Non-pigmented ciliary epithelial cell (primary cell): ENCODE measurements around the gene STRIP1.

Experiments
- DNase-seq: peaks from one replicate; pipeline ENCODE4 v3.0.0-alpha.2; 2010; ENCODE audit warnings: low read depth

The STRIP1 gene

DNA sequence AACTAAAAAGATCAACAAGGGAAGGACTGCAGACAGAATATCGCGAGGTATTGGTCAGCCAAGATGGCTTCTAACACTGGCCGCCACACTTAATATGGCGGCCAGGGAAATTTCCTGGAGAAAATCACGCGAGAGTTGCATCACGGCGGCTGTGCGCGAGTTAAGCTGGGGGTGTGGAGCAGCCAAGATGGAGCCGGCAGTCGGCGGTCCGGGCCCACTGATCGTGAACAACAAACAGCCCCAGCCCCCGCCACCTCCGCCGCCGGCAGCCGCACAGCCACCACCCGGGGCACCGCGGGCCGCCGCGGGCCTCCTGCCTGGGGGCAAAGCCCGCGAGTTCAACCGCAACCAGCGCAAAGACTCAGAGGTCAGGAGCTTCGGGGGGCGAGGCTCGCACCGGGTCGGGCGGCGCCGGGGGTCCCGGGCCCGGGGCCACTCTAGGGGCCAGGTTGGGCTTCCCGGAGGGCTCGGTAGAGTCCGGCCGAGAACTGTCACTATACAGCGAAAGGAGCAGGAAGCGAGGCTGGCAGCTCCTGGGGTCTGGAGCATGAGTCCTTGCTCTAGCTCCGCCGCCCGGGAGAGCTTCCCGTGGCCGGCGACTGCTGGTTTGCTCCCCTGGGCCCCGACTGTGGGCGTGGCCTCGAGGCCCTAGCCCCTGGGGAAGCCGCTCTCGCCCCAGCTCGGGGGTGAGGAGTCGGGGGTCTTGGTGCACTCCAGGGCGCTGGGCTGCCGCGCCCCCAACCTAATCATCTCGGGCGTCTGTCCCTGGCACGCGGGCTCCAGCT lies at the start of gene STRIP1:
Gene STRIP1, plus strand, starts transcription at position 174 of the 785 bp plus-strand sequence. Its CDS starts 14 bp downstream, at position 188.
- peak; percentile 85 for DNase-seq

GRCh38 chr1:109985247-109986053 lies 49.0 kb upstream of the STRIP1 start:
- no peak for DNase-seq

DNA sequence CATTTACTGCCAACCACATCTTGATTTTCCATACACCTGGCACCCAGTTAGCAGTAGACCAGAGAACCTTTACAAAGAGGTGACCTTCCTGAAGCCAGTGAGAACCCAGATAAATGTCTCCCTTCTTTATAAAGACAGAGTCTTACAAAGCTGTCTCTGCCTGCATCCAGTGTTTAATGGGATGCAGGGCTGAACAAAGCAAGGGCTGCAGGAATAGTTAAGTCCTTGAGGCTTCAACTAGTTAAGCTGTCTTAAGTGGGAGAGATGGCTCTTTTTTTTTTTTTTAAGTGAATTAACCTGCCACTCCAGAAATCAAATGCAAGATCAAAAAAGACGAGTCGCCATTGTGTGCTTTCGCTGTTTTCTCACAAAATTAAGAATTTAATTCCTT lies 48.4 kb upstream of the STRIP1 start:
- DNase-seq, result no peak

GRCh38 chr1:109988349-109988914 lies 46.0 kb upstream of the STRIP1 start:
- no peak for DNase-seq

GRCh38 chr1:109989506-109990301 lies 44.7 kb upstream of the STRIP1 start:
- no peak for DNase-seq

DNA sequence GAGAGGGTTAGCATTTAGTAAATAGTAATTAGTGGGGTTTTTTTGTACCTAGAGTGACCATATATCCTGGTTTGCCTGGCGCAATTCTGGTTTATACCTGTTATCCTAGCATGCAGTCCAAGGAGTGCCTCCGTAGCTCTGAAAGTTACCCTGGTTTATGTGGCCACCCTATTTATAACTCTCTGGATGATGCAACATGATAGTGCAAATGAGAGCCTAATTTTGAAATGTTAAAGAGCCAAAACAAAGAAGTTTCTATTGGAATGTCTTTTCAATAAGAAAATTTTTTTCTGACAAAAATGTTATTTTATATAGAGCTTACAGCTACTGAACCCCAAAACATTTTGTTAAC lies 44.1 kb upstream of the STRIP1 start:
- no peak for DNase-seq

GRCh38 chr1:109991400-109991925 lies 43.0 kb upstream of the STRIP1 start:
- no peak for DNase-seq

GRCh38 chr1:109993885-109994284 lies 40.5 kb upstream of the STRIP1 start:
- no peak for DNase-seq

DNA sequence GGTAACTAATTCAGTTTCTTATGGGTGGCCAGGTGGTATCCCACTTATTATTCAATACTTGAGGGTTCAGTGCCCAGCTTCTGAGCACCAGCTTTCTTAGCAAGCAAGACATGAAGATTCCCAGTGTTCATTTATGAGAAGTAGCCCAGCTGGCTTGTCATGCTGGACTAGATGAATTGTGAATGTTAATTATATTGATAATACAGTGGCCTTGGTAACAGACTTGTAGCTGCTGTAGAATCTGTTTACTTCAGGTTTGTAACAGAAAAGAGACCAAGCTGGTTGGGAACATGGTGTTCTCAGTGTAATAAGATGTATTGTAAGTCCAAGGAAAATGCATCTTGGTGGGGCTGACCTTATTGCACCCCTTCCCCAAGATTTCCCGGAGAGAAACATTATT lies 39.8 kb upstream of the STRIP1 start:
- DNase-seq, result no peak

GRCh38 chr1:109995536-109995935 lies 38.9 kb upstream of the STRIP1 start:
- no peak for DNase-seq

- DNase-seq, result peak; percentile 59
These were observed 37.9 kb upstream of the STRIP1 start for GRCh38 chr1:109996476-109996875.

DNA sequence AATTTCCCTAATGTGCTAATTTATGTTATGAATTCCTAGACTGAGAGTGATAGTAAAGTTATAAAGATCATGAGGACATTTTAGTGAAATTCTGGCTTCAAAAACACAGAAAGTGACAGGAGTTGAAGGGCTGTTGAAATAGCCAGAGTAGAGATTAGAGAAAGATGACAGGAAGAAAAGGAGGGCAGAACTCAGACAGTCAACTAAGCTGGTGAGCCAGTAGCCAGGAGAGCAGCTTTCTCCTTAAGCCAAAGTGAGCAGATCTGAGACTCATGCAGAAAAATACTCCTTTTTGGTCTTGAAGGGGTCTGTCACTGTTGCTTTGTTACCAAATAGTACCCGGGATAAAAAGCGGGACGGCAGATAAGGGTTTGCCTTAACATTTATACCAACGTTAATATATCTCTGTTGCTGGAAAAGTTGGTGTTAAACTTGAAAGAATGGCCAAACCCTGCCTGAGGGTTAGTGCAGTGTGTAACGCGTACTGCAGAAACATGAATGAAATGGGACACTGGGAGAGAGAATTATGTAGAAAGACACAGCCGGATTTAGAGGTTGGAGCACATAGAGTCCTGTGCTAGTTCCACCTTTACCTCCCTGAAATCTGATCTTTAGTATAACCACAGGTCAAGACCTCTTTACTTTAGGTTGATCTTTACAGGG lies 37.1 kb upstream of the STRIP1 start:
- DNase-seq, result no peak

DNA sequence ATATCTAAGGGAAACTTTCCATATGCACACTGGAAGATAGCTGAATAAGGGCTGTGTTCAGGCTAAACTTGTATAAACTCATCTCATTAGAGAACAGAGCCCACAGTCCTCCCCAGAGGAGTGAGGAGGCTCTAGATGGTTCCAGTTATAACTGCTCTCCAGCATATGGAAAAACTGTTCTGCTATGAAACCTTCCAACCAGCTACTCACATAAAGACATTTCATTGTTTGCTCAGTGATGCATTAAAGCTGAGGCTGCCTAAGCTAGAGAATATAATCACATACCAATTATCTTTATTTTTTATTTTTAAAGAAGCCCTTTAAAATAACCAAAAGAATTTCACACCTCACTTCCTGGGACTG lies 36.6 kb upstream of the STRIP1 start:
- DNase-seq, result no peak

DNA sequence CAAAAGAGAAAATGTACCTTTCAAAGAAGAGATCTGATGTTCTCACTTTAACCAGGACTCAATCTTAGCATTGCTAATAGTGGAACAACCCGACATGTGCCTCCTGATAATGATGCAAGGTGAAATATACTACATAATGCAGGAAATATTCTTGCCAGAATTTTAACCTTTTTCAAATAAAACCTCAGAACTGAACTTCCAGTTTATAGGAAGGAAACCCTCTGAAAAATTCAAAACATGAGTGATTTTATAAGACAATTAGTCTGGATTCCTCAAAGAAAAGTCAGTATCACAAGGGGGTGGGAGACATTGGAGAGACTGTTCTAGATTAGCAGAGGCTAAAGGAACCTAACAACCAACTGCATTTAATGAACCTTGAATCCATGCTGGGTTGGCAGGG lies 31.7 kb upstream of the STRIP1 start:
- no peak for DNase-seq

DNA sequence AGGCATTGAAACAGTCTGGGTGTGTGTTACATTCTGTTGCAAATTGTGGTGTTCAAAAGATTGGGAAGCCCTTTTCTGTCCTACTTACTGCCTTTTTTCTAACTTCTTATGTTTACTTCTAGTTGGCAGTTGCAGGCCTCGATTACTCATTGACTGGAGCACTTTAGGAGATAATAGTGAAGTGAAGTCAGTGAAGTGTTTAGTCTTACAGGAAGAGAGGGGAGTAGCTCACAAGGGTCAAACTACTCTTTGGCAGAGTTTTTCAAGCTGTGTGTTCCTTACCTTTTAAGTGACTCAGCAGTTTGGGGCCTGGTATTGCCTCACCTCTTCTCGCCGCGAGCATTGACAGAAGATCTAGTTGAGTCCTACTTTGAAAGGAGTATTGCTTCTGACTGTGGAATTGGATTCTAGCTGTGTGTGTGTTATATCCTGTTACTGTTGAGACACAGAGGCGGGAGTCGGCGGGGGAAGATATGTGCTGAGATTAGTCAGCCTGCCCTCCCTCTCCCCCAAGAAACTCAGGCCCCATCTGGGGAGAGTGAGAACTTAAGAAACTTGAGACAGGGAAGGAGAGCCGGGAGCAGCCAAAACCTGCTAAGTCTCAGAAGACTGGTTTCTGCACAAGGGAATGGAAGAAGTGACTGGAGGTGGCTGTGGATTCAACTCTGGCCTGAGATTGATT lies 30.5 kb upstream of the STRIP1 start:
- peak; percentile 97 for DNase-seq

DNA sequence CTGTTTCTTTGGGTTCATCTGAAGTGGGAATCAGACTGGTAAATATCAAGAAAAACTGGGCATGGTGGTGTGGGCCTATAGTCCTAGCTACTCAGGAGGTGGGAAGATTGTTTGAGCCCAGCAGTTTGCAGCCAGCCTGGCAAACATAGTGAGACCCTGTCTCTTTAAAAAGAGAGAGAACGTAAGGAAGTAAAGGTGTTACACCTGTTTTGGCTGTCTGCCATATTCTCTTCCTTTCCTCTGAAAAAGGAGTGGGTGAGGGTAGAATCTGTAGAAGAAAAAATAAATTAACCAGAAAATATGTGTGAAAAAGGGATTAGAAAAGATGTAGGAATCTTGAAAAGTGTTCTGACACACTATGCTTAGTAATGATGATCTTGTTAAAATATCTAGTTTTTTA lies 29.8 kb upstream of the STRIP1 start:
- no peak for DNase-seq

- DNase-seq, result peak; percentile 37
These were observed 28.5 kb upstream of the STRIP1 start for GRCh38 chr1:110005971-110006370.

- no peak for DNase-seq
These were observed 27.9 kb upstream of the STRIP1 start for GRCh38 chr1:110006516-110006915.

- DNase-seq, result no peak
These were observed 27.2 kb upstream of the STRIP1 start for GRCh38 chr1:110007046-110007830.

DNA sequence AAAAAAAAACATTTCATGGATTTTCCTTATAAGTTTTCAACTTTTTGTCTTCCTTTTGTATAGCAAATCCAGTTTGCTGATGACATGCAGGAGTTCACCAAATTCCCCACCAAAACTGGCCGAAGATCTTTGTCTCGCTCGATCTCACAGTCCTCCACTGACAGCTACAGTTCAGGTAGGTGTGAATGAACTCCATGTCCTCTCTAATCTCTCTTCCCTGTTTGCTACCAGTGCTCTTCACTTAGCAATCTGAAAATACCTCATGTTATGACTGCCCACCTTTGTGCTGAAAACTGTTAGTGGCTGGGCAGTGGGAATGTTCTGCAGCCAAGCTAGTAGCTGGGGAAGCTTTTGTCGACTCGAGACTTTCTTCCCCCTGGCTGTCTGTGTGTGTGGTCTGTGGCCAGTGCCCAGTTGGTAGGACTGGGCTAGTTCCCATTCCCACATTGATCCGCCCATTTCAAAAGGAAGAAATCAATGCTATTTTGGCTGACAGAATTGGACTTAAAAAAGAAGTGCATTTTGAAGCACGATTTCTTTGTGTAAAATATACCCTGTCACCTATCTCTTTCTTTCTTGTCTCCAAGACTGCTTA lies 25.4 kb upstream of the STRIP1 start:
- no peak for DNase-seq
